Fibroblast of the conjunctiva (primary cell): ENCODE data around the gene RDX.
"Not testable (repeated sequence)": the region's sequence is repeated elsewhere in the genome, so short reads cannot be mapped to it uniquely, and the experiment has no call there.

ENCODE experiments used
- DNase-seq: peaks from one replicate; pipeline ENCODE4 v3.0.0-alpha.2; 2010; ENCODE audit warnings: low read depth

RDX gene

DNA sequence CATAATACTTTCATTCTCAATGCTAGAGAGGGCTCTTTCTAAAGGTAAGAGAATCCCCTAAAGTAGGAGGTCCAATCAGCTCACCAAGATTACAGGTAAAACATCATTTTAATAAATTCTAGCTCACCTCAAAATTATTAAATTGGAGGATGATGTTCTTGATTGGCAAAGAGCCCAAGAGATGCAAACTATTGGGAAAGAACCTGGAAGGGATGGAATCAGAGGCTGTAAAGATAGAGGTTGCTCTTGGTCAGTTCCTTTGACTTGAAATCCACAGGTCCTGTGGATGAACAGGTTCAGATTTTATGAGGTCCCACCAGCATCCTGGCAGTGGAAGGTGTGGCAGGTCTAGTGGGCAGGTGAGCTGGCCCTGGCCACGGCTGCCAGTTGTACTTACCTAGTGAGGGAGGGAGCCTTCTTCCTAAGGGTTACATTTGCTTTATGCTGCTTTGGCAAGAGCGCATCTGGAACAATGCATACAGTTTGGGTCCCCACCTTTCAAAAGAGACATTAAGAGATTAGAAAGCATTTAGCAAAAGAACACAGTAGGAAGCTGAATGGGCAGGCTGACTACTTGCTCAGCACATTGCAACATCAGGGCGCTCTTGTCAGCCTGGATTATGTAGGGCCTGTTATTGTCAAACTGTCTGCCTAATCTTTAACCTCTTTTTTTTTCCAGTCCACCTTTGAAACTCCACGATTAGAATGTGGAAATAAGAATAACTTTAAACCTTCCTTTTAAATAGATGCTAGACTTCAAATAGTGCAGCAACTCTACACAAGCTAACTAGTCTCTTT lies 97.0 kb downstream of the RDX start:
- DNase-seq = no peak

DNA sequence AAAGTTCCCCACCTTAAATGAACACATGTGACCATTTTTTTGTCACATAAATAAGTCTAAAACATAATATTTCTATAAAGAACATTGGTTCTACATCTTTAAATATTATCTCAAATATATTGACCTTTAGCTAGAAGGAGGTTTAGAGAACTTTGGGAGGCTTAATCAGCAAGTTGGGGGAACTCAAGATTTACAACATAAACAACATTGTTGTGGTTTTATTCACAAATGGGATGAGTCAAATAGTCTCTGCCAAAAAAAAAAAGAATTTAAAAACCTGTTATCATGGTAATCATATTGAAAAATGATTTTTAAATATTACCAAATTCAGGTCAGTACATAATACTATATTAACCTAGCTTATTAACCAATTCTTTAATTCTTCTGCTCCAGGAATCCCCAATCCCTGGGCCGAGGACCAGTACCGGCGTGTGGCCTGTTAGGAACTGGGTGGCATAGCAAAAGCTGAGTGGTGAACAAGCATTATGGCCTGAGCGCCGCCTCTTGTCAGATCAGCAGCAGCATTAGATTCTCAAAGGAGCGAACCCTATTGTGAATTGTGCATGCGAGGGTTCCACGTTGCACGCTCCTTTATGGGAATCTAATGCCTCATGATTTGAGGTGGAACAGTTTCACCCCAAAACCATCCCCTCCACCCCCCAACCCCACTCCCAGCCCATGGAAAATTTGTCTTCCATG lies 98.2 kb downstream of the RDX start:
- no peak for DNase-seq

DNA sequence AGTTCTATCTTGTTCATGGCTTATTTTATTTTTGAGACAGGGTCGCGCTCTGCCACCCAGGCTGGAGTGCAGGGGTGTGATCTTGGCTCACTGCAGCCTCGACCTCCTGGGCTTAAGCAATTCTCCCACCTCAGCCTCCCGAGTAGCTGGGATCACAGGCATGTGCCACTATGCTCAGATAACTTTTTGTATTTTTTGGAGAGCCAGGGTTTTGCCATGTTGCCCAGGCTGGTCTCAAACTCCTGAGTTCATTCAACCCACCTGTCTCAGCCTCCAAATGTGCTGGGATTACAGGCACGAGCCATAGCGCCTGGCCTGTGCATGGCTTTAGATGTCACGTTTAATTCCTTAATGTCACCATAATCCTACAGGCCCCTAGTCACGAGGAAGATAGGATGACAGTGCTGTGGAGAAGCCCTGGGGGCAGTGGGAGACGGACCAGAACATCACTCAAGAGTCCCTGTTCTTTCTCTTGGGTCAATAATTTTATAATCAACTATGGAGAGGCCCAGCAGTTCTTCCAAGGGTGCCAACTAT lies 99.5 kb downstream of the RDX start:
- DNase-seq = no peak

DNA sequence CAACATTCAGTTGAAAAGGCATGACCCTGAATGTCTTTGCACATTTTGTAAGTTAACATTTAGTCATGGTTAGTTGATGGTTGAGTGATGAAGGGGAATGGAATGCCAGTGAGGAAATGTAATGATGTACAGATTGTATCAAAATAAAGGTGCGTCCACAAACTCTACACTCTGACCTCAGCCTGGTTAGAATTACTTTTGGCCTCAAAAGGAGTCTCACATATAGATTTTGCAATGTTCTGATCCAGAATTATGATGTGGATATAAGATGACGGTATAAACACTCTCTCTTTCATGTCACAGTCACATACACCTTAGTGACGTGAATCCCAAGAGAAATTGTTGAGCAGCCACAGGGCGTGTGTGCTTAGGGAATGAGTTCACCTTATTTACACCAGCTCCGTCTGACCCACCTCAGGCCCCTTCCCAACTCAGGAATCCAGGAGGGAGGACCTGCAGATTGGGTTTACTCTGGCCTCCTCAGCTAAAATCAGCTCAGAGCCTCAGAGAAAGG lies 100.1 kb downstream of the RDX start:
- peak; percentile 78 for DNase-seq

DNA sequence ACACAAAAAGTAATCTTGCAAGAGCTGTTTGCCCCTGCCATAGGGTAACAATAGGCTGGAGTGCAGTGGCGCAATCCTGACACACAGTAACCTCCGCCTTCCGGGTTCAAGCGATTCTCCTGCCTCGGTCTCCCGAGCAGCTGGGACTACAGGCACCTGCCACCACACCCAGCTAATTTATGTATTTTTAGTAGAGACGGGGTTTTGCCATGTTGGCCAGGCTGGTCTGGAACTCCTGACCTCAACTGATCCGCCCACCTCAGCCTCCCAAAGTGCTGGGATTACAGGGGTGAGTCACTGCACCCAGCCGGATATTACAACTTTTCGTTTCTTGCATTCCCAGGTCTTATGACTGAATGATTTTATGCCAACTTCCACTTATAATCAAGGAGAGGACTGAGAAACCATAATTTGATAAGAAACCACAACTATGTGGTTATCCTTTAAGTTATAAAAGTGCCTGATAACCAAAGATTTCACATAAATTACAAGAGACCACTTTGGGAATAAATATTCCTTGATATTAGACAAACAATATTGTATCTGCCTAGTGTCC lies 102.1 kb downstream of the RDX start:
- peak; percentile 57 for DNase-seq

DNA sequence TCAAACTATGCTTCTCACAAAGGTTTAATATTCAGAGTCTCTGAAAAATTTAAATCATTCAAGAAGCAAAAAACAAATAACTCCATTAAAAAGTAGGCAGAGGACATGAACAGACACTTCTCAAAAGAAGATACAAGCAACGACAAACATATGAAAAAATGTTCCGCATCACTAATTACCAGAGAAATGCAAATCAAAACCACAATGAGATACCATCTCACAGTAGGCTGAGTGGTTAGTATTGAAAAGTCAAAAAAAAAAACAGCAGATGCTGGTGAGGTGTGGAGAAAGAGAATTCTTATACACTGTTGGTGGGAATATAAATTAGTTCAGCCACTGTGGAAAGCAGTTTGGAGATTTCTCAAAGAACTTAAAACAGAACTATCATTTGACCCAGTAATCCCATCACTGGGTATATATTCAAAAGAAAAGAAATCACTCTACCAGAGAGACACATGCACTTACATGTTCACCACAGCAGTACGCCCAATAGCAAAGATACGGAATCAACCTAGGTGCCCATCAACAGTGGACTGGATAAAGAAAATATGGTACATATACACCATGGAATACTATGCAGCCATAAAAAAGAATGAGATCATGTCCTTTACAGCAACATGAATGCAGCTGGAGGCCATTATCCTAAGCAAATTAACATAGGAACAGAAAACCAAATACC lies 103.7 kb downstream of the RDX start:
- not testable (repeated sequence) for DNase-seq

DNA sequence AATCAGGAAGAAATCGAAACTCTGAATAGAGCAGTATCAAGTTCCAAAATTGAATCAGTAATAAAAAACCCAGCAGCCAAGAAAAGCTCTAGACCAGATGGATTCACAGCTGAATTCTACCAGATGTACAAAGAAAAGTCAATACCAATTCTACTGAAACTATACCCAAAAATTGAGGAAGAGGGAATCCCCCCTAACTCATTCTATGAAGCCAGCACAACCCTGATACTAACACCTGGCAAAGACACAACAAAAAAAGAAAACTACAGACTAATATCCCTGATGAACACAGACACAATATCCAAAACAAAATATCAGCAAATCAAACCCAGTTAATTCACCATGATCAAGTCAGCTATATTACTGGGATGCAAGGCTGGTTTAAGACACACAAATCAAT lies 105.5 kb downstream of the RDX start:
- no peak for DNase-seq

DNA sequence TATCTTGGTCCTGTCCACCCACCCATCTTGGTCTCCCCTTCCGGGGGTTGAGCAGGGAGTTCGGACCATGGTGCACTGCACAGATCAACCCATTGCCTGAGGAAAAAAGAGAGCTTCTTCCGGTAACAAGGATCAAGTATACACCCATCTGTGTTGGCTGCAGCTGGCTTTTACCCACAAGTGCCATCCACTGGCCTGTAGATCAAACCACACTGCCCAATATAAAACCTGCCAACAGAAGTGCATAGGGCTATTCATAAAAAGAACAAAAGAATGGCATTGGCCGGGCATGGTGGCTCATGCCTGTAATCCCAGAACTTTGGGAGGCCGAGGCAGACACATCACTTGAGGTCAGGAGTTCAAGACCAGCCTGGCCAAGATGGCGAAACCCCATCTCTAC lies 108.7 kb downstream of the RDX start:
- no peak for DNase-seq

DNA sequence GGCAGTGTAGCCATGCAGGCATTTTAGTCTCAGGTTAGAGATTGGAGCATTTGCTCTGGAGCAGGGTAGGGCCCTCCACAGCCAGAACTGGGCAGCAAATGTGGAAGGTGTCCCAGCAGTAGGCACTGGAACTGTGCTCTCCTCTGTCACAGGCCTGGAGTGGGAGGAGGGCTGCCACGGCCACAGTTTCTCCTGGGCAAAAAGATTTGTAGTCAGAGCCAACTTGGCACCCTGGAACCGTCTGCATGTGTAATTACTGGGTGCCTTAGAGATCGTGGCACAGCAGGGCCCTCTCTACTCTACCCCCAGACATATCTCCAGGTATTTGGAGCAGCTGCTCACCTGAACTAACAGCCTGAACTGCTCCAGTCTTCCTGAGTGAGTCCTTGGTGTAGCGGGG lies 109.5 kb downstream of the RDX start:
- no peak for DNase-seq

DNA sequence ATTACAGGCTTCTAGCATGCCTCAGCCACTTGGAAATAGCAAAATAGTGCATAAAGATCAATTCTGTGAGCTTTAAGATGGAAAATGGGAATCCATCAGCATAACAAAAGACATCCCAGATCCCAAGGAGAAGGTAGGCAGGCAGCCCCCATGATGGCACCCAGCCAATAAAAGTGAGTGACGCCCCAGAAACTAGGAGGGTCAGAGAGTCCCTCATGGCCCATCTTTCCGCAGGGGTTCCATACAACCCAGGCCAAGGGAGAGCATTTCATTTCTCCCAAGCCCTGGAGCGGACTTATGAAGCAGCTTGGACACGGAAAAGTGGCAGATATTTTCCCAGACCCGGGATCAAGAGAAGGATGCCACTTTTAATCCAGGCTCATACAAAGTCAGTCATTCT lies 110.0 kb downstream of the RDX start:
- no peak for DNase-seq

DNA sequence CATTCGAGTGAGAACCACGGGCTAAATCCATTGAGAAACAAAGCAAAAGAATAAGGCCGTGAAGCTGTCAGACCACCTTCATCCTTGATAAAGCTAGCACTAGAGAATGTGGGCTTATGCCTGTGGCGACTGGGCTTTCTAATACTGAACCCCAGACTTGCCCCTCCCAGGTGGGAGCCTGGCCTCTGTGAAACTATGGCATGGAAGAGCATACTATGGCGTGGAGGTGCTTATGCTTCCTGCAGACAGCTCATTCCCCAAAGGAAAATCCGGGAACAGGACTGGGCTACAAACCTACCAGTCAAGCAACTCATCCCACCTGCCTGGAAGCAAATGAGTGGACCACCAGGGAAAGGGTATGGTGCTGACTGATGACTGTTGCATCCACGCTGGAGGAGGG lies 110.8 kb downstream of the RDX start:
- no peak for DNase-seq

DNA sequence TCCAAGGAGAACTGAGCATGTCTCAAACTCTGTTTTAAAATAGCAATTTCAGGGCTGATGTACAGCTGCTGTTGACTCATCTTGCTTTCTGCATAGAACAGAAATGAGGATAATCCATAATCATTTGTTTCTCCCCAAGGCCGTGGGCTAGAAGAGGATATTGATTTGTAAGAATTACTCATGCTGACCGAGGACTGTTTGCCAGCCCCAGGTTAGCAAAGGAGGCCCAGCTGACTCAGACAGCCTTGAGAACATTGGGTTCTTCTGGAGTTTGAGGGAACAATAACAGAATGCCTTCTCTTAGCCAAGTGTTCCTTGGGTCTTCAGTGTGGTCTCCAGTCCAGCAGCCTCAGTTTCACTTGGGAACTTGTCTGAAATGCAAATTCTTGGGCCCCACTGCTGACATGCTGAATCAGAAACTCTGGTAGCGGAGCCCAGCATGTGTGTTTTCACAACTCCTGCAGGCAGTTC lies 111.3 kb downstream of the RDX start:
- DNase-seq = peak; percentile 93

DNA sequence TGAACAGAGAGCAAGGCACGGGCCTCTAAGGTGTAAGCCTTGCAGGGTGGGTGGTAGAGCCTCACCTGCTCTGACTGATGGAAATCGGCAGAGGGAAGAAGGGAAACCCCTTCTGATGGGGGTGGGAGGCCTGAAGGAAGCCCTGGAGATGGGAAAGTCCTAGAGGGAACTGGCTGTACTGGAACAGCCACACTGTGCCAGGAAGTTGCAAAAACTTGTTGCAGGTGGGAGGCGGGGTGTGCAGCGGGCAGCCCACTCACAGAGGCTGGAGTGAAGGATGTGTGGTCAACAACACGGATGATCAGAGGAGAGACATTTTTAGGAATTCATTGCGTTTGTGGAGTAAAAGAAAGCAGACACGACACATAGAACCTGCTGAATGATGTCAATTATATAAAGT lies 112.0 kb downstream of the RDX start:
- DNase-seq = no peak

DNA sequence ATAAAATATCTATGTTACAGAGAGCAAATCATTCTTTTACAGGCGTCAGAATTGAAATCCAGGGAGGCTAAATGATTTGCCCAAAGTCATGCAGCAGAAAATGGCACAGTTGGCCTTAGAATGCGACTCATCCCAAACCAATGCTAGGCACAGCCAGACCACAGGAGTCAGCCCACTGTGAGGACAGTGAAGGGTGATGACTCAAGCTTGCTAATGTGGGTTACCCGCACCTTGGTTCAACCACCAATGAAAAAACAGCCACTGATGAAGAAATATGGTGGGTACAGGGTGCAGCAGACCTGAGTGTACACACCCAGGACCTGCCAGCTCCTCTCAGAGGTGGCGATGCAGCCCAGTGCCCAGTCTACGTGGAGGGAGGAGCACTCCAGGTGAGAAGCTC lies 113.5 kb downstream of the RDX start:
- DNase-seq = no peak

DNA sequence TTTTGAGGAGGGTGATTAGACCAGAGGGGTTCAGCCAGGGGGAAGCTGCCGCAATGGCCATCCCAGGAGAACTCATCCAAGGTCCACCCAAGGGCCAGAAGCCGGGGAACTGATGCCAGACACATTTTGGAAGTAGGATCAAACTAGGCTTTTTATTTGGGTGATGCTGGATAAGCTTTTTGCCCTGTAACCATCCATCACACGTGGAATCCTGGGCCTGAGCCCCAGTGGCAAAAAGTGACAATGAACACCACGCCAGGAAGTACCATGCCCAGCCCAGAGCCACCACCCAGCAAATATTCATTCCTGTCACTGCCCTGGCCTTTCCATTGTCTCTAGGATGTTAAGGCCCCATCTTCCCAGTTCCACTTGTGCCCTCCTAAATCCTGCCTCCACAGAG lies 117.3 kb downstream of the RDX start:
- no peak for DNase-seq

DNA sequence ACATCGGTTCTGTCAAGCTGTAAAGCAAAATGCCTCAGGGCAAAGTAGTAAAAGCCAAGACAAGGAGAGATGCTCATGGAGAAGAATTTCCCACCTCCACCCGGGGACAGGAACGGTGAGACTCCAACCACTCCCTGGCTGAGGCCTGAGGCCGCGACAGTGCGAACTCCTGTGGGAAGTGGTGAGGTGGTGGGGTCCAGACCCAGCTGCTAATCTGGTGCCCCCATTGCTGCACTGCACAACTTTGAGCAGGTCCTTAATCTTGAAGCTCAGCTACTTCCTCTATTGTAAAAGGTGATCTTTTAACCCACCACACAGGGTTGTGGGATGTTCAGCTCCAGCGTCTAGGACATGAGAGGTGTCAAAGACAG lies 119.3 kb downstream of the RDX start:
- no peak for DNase-seq

DNA sequence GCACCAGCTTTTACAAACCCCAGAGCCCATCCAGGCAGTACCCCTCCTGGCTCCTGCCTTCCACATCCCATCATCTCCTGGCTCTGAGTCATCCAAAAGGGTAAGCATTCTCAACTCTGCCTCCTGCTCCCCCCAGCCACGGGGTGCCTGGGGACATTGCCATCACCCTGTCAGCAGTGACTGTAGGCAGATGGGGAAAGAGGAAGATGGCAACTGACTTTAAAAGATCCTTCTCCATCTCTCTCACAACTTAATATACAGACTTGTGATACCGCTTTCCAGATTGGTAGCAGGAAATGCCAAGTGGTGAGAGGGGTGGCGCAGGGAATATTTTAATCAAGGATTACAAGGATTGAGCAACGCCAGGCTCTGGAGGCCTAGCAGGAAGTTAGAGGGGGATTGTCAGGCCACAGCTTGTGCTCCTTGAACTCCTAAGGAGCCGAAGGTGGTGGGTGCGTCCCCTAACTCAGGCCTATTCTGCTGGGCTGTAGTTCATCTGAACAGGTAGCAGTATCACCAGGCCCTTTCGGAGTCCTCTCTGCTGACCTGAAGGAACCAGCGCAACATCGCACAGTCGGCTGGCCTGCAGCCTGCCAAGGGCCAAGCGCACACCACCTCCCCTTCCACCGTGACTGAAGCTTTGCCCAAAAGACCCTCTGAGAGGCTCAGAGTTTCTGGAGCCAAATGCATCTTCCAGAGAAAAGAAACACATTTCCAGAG lies 119.9 kb downstream of the RDX start:
- DNase-seq = no peak

DNA sequence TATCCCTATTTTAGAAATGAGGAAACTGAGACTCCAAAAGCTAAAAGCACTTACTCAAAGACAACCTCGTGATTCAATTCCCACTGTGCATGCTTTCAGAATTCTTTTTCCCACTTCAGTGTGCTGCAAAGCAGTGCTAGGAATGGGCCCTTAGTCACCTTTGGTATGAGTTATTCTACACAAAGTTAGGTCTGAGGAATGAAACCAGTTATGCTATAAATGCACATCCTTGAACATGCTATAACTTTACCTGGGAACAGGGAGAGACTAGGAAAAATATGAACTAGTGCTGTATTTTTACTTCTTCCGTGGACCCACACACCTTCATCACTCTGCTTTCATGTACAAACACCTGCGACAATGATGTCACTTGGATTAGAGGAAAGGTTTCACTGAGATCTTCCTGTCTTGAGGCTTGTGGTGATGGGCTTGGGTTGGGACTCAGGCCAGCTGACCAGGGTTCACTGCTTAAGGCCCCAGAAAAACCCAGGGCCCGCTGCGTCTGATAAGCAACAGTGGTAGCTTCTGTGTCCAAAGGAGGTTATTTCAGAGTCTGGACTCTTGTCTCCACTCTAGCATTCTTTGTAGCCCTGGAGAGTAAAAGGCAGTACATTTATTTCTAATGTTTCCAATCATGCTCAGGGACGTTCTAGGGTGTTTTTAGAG lies 121.6 kb downstream of the RDX start:
- DNase-seq = no peak

DNA sequence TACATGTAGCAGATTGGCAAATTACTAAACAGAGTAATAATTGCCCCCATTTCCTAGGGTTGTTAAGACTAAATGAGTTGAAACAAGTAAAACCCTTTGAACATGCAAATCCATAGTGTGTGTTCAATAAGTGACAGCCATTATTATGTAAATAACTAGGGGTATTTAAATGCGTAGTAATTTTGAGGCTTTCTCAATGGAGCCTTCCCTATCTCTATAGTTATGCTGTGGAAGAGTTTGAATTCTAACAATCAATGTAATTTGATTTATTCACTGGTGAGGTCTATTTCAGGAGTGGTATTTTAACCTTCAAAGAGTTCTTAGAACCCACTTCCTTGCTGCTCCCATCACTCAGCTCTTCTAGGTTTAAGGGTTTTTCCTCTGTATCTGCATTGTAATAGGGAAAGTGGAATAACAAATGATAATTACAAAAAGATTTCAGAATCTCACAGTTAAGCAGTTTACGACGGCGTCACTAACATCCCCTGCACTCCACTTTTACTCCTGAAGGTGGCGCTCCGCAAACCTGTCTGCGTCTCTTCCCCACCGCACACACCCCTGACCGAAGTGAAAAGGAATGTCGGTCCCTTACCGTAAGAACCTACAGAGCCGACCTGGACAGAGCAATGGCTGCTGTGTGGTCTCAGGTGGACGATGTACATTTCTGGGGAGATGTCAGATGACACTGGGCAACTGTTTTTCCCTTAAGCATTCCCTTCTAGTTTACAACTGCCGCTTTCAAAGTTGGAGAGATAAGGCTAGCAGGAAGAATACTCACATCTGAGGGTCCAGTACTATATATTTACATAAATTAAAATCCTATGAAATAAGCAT lies 122.4 kb downstream of the RDX start:
- peak; percentile 62 for DNase-seq

DNA sequence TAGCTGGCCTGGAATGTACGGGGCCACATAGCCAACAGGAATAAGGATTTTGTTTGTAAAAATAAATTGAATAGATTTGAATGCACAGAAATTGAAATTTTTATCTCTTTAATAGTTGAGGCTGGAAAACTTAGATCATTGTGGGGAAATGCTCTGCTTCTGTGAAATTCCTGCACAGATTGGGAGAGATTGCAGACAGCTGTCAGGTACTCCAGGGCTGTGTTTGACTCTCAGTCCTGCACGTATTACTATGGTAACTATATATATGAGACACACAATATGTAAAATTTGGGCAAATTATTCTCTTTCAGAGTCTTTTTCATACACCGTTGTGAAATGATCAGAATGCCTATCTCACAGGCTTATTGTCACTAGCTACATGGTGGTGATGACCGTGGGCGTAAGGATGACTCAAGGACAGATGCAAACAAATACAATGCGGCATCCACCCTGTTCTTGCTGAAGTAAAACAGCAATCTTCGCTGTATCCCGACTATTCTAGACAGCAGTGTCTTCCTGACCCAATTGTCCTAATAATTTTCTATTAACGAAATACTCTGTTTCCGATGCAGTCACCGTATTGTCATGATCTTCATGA lies 123.8 kb downstream of the RDX start:
- no peak for DNase-seq
